ENCODE data around the gene MEF2D.

The MEF2D gene

DNA sequence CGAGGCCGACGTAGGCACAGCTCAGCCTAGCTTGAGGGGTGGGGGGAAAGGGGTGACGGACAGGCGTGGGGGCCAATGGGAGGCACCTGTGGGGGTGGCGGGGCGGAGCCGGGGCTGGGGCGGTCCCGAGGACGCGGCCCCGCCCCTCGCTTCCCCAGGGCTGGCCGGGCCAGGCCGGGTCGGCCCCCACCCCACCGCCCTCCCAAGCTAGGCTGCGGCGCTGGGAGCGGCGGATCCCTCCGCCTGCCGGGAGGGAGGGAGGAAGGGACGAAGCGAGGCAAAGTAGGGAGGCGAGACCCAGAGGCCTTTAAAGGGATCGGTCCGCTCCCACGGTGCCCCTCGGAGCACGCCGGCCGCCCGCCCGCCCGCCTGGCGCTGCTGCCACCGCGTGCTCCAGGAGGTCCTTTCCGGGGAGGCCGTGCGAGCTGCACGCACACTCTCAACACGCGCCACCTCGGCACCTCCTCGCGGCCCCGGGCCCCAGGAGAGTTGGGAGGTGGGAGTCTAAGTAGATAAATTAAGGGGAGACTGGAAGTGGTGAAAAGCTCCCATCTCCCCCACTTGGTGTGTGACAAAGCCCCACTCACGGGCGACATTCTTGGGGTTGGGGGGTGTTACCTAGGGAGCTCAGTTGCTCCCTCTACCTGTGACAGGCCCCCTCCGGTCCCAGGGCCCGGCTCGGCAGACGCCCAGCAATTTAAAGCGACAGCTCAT is 375 bp upstream of the MEF2D start:
- TF ChIP-seq, protein P1, sequence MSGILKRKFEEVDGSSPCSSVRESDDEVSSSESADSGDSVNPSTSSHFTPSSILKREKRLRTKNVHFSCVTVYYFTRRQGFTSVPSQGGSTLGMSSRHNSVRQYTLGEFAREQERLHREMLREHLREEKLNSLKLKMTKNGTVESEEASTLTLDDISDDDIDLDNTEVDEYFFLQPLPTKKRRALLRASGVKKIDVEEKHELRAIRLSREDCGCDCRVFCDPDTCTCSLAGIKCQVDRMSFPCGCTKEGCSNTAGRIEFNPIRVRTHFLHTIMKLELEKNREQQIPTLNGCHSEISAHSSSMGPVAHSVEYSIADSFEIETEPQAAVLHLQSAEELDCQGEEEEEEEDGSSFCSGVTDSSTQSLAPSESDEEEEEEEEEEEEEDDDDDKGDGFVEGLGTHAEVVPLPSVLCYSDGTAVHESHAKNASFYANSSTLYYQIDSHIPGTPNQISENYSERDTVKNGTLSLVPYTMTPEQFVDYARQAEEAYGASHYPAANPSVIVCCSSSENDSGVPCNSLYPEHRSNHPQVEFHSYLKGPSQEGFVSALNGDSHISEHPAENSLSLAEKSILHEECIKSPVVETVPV (CRISPR knock-in tag; IDR thresholded peaks at IDR 0.05): no peak
- TF ChIP-seq ZNF70 (CRISPR knock-in tag; IDR thresholded peaks at IDR 0.05) (no peak), OSR1 (CRISPR knock-in tag; IDR thresholded peaks at IDR 0.05) (0 out of 2 replicates have a peak, but pooled peaks have one; percentile 47), ZFP3 (CRISPR knock-in tag; IDR thresholded peaks at IDR 0.05) (peak; percentile 68; the same call in 1 of the 2 replicates), RARB (CRISPR knock-in tag; IDR thresholded peaks at IDR 0.05) (no peak), ZC3H10 (CRISPR knock-in tag; IDR thresholded peaks at IDR 0.05) (no peak), TOX (CRISPR knock-in tag; IDR thresholded peaks at IDR 0.05; ENCODE audit: borderline replicate concordance) (no peak), CSDC2 (CRISPR knock-in tag; IDR thresholded peaks at IDR 0.05) (no peak), GLIS3 (CRISPR knock-in tag; IDR thresholded peaks at IDR 0.05) (no peak), TCF4 (CRISPR knock-in tag; IDR thresholded peaks at IDR 0.05; ENCODE audit: borderline replicate concordance) (no peak), ESRRG (CRISPR knock-in tag; IDR thresholded peaks at IDR 0.05) (no peak), BACH2 (CRISPR knock-in tag; IDR thresholded peaks at IDR 0.05; ENCODE audit: borderline replicate concordance) (no peak), PATZ1 (CRISPR knock-in tag; IDR thresholded peaks at IDR 0.05; ENCODE audit: borderline replicate concordance) (peak; percentile 82), POU6F1 (CRISPR knock-in tag; IDR thresholded peaks at IDR 0.05; ENCODE audit: borderline replicate concordance, low read depth) (peak; percentile 91; the same call in 1 of the 2 replicates), ZNF8 (CRISPR knock-in tag; IDR thresholded peaks at IDR 0.05) (no peak), ISL1 (CRISPR knock-in tag; IDR thresholded peaks at IDR 0.05) (no peak), PPARA (CRISPR knock-in tag; IDR thresholded peaks at IDR 0.05; ENCODE audit: borderline replicate concordance) (no peak), ZFP30 (CRISPR knock-in tag; IDR thresholded peaks at IDR 0.05) (no peak), SNAI2 (CRISPR knock-in tag; IDR thresholded peaks at IDR 0.05) (no peak), ARNTL (CRISPR knock-in tag; IDR thresholded peaks at IDR 0.05; ENCODE audit: borderline replicate concordance, low read depth) (no peak), ZNF565 (CRISPR knock-in tag; conservative IDR thresholded peaks at IDR 0.05; ENCODE audit: low read depth) (no peak)
- TF ChIP-seq, protein P2, sequence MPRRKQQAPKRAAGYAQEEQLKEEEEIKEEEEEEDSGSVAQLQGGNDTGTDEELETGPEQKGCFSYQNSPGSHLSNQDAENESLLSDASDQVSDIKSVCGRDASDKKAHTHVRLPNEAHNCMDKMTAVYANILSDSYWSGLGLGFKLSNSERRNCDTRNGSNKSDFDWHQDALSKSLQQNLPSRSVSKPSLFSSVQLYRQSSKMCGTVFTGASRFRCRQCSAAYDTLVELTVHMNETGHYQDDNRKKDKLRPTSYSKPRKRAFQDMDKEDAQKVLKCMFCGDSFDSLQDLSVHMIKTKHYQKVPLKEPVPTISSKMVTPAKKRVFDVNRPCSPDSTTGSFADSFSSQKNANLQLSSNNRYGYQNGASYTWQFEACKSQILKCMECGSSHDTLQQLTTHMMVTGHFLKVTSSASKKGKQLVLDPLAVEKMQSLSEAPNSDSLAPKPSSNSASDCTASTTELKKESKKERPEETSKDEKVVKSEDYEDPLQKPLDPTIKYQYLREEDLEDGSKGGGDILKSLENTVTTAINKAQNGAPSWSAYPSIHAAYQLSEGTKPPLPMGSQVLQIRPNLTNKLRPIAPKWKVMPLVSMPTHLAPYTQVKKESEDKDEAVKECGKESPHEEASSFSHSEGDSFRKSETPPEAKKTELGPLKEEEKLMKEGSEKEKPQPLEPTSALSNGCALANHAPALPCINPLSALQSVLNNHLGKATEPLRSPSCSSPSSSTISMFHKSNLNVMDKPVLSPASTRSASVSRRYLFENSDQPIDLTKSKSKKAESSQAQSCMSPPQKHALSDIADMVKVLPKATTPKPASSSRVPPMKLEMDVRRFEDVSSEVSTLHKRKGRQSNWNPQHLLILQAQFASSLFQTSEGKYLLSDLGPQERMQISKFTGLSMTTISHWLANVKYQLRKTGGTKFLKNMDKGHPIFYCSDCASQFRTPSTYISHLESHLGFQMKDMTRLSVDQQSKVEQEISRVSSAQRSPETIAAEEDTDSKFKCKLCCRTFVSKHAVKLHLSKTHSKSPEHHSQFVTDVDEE (CRISPR knock-in tag; IDR thresholded peaks at IDR 0.05): no peak
- TF ChIP-seq, protein P3, sequence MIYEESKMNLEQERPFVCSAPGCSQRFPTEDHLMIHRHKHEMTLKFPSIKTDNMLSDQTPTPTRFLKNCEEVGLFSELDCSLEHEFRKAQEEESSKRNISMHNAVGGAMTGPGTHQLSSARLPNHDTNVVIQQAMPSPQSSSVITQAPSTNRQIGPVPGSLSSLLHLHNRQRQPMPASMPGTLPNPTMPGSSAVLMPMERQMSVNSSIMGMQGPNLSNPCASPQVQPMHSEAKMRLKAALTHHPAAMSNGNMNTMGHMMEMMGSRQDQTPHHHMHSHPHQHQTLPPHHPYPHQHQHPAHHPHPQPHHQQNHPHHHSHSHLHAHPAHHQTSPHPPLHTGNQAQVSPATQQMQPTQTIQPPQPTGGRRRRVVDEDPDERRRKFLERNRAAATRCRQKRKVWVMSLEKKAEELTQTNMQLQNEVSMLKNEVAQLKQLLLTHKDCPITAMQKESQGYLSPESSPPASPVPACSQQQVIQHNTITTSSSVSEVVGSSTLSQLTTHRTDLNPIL (CRISPR knock-in tag; IDR thresholded peaks at IDR 0.05; ENCODE audit: low read depth): no peak
- ATAC-seq: peak; percentile 71

GRCh38 chr1:156499842-156500542 is 583 bp downstream of the MEF2D start:
- no peak for TF ChIP-seq PATZ1 (CRISPR knock-in tag; IDR thresholded peaks at IDR 0.05; ENCODE audit: borderline replicate concordance)
- no peak for TF ChIP-seq ZNF8 (CRISPR knock-in tag; IDR thresholded peaks at IDR 0.05)
- TF ChIP-seq ISL1 (CRISPR knock-in tag; IDR thresholded peaks at IDR 0.05): no peak
- no peak for ATAC-seq
